Measurements from ENCODE around the gene HOXA3.

The HOXA3 gene

GRCh38 chr7:27082171-27082570 is 70.2 kb downstream of the HOXA3 start:
- DNase-seq: no peak

DNA sequence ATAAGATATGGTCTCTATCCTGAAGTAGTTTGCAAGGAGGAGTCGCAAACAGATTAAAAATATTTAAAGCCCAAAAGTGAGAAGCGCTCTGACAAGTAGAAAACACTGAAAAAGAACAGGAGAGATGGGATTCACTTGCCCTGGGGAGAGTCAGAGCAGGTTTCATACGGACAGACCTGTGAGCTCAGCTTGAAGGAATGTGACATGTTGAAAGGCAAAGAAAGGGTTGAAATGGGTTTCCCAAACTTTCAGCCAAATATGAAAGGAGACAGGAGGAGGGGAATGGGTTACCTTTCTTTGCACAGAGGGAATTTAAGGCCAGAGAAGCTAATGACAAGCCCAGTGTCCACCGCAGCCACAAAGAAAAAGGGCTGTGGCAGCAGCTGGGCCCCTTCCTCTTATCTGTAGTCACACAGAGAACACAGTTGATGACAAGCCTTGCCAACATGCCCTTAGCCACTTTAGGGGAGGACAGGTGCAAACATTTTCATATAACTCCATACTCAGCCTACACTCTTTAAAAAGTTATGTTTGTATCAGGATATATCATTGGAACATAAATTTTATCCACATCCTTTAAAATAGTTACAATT is 71.4 kb downstream of the HOXA3 start:
- DNase-seq: no peak

- no peak for DNase-seq
Measured at GRCh38 chr7:27079234-27079975, 73.0 kb downstream of the HOXA3 start.

DNA sequence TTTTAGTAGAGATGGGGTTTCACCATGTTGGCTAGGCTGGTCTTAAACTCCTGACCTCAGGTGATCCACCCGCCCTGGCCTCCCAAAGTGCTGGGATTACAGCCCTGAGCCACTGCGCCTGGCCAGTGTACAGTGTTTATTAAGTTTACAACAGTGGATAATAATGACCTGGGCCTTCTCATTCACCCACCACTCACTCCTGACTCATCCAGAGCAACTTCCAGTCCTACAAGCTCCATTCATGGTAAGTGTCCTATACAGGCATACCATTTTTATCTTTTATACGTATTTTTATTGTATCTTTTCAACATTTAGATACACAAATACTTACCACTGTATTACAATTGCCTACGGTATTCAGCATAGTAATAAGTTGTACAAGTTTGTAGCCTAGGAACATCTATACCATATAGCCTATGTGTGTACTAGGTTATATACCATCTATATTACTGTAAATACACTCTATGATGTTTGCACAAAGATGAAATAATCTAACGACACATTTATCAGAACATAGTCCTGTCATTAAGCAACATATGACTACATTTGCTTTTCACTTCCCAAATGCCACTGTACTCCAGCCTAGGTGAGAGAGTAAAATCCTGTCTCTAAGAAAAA is 73.7 kb downstream of the HOXA3 start:
- DNase-seq: no peak

GRCh38 chr7:27073076-27073475 is 79.3 kb downstream of the HOXA3 start:
- DNase-seq: no peak

DNA sequence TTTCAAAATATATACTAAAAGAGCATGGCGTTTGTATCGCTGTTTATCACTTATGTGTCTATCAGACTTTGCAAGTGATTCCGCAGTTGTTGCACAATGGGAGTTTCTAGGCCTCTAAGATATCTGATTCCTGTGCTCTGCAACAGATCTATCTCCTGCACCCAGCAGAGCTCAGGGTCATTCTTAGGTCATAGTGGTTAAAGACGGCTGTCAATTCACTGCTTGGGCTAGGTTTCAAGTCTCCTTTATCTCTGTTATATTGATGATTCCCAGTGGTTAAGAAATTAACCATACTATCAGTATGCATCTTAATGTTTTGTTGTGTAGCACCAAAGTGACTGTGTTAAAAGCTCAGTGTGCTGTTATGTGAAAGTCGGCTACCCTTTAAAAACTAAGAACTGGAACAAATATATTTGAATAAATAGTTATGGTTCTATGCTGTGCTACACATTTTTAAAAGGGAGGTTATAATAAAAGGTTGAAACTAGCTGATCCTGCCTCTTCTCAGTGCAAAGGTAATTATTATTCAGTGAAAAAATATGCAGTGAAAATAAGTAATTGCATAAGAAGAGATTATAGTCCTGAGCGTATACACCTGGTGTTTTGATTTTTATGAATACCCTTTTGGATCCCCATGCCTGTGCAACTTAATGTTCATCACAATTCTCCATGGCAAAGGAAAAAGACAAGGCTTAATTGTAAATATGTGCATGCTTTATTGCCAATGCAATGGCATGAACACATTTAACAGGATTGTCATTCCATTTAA is 80.6 kb downstream of the HOXA3 start:
- DNase-seq: no peak

DNA sequence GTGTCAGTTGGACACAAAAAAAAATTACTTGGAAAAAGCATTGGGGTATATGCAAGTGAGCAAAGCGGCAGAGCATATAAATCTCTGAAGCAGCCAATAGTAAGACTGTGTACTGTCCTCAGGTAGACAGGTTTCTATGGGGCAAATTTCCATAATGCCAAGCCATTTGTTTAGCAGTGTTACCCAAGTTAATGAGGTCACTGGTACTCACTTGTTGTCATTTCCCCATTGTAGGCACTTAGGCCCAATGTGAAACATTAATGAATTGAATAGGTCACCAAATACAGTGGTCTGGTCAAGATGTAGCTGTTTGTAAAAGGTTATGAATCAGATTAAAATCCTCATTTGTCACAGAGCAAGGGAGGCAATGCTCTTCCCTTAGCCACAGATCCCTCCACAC is 84.1 kb downstream of the HOXA3 start:
- DNase-seq: no peak

- no peak for DNase-seq
Measured at GRCh38 chr7:27066148-27066547, 86.2 kb downstream of the HOXA3 start.

- DNase-seq: no peak
Measured at GRCh38 chr7:27065709-27066108, 86.7 kb downstream of the HOXA3 start.

GRCh38 chr7:27064661-27065060 is 87.7 kb downstream of the HOXA3 start:
- DNase-seq: no peak

DNA sequence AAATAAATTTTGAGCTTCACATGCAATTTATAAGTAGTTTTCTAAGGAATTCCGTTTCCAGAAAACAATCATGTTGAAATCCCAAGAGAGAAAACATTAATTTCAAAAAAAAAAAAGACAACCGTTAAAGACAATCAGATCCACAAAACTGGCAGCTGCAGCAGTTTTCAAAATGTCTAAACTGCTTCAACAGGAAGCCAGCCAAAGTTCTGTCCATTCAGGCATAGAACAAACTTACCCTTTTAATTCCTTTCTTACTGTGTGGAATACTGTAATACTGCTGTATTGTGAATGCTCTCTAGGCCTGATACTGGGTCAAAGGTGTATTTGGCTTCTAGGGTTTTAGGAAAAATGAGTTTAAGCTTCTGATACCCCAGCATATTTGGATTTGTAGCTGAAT is 88.2 kb downstream of the HOXA3 start:
- no peak for DNase-seq

- DNase-seq: no peak
Measured at GRCh38 chr7:27062946-27063345, 89.4 kb downstream of the HOXA3 start.

Measured in NCI-H524 treated with DMSO at 0.1 percent for 48 hours (cell line).